ENCODE results near the gene GMPPA.

GRCh38 chr2:219549619-219550018, 50.9 kb downstream of the GMPPA start:
- no peak for TF ChIP-seq PPARD (CRISPR knock-in tag; IDR thresholded peaks at IDR 0.05)
- TF ChIP-seq PHF8 (IDR thresholded peaks at IDR 0.05; ENCODE audit: borderline replicate concordance, low read length), result no peak
- no peak for TF ChIP-seq RHOXF2B (CRISPR knock-in tag; conservative IDR thresholded peaks at IDR 0.05)
- TF ChIP-seq FOXJ3 (CRISPR knock-in tag; IDR thresholded peaks at IDR 0.05), result no peak

Data from K562 (cell line).